ENCODE results near the gene MLH3.

MLH3 gene
- long read RNA-seq, donor 1, full-length matches to known transcripts, result 6 of 11 reads
- long read RNA-seq, donor 1, partial matches to known transcripts, result 5 of 11 reads
- long read RNA-seq, donor 1, other reads (novel, unspliced or antisense), result 0 of 11 reads
- long read RNA-seq, donor 2, partial matches to known transcripts, result 0 of 1 reads
- long read RNA-seq, donor 2, other reads (novel, unspliced or antisense), result 0 of 1 reads
- long read RNA-seq, donor 3, full-length matches to known transcripts, result 4 of 4 reads
- long read RNA-seq, donor 3, partial matches to known transcripts, result 0 of 4 reads
- long read RNA-seq, donor 3, other reads (novel, unspliced or antisense), result 0 of 4 reads
- long read RNA-seq, donor 4, partial matches to known transcripts, result 7 of 11 reads
- long read RNA-seq, donor 4, other reads (novel, unspliced or antisense), result 0 of 11 reads
- long read RNA-seq, donor 5, partial matches to known transcripts, result 0 of 3 reads
- long read RNA-seq, donor 5, other reads (novel, unspliced or antisense), result 0 of 3 reads
- long read RNA-seq, donor 6, full-length matches to known transcripts, result 3 of 3 reads
- long read RNA-seq, donor 6, partial matches to known transcripts, result 0 of 3 reads
- long read RNA-seq, donor 6, other reads (novel, unspliced or antisense), result 0 of 3 reads
- long read RNA-seq, donor 7, result 0 reads
- long read RNA-seq, donor 8, full-length matches to known transcripts, result 6 of 11 reads
- long read RNA-seq, donor 8, partial matches to known transcripts, result 5 of 11 reads
- long read RNA-seq, donor 8, other reads (novel, unspliced or antisense), result 0 of 11 reads

DNA sequence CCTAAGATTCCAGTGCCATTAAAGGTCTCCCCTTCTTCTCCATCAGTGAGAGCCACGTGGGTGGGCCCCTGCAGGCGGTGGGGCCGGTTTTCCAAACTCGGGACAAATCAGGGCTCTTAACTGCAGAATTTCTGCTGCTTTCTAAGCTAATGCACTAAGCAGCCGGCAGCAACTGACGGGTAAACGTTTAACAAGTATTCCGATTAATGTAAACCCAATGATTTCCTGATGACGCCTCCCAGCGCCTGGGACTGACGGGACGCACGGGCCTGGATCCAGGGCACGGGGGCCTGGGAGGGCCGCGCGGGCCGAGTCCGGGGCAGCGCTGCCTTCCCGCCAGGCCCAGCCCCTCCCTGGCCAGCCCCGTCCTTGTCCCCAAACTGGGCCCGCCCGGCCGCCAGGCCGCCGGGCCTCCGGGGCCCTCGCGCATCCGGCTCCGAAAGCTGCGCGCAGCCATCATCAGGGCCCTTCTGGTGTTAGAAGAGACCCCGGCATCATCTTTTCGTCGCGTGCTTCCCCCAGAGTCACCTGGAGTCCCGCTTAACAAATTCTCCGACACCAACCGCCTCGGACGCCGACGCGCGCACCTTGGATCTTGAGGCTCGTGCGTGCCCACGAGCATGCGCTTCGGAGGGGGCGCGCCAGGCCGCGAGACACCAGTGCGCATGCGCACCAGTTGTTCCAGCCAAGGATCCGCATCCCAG, at the start of gene MLH3:
TSS of gene MLH3 (minus strand) at position 616 of the 704 bp plus-strand sequence. CDS start 1,812 bp downstream, outside the sequence.
- peak; percentile 98 for DNase-seq

DNA sequence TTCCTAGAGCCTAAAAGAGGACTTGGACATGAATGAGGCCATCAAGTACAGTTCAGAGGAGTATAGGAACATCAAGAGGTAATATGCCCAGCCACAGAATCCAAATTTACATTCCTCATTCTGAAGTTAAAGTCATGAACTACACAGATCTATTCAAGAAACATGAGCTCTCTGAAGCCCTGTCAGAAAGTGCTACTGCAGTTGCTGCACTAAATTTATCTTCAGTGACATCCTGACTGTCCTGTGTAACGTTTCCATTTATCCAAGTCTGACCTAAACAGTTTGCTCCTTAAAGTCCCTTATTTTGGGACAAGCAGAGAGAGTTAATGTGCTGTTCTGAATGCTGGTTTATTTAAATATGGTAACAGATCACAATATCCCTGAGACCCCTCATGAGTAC, 47.4 kb upstream of the MLH3 start:
- no peak for DNase-seq

DNA sequence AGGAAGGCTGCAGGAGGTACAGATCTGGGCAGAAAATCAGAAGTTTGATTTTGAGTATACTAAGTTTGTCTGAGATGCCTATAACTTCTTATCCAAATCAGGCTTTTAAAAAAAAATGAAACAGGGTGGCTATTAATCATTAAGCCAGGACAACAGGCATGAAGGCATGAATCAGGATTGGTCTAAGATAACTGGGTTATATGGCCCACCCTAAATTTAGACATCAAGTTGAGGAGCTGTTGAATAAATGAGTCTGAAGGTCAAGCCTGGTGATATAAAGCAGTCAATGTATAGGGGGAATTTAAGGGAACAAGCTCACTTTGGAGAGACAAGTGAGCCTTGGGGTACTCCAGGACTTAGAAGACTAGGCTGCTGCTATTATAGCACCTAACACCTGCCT, 46.9 kb upstream of the MLH3 start:
- DNase-seq, result no peak

DNA sequence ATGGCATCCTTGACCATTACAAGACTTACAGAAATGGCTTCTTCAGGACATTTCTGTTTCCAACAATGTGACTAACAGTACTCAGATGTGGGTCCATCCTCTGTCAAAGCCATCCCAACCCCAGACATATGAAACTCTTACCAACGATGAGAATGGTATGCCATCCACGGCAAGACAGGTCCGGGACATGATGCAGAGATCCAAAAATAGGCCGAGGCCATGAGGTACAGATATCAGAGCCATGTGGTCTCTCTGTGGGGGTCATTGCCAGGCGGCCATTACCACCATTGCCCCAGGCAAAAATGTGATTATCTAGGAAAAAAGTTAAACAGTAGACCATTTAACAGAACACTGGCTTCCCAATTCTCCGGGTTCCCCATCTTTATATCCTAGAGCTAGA, 45.7 kb upstream of the MLH3 start:
- DNase-seq, result no peak

DNA sequence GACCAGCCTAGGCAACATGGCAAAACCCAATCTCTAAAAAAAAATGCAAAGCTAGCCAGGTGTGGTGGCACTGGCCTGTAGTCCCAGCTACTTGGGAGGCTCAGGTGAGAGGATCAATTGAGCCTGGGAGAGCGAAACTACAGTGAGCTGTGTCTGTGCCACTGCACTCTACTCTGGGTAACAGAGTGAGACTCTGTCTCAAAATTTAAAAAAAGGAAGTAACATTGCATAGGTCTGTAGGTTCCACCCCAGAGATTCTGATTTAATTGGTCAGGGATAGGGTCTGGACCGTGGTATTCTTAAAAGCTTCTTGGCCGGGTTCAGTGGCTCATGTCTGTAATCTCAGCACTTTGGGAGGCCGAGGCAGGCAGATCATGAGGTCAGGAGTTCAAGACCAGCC, 44.4 kb upstream of the MLH3 start:
- DNase-seq, result no peak

DNA sequence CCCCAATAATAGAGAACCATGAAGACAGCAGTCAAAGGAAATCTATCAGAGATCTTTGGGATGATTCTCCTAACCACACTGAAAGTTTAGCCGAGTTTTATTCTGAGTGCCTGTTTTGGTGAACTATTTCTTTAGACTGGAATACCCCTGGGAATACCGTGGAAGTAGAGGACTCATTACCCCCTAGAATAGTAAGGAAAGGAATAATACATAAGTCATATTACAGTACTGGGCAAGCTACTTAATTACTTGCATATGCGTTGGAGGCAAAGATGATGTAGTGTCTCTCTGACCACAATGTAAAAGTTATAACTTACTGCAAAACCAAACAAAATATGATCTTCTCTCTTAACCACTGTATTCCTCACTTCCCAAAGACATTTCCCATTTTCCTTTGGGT, 43.6 kb upstream of the MLH3 start:
- no peak for DNase-seq

DNA sequence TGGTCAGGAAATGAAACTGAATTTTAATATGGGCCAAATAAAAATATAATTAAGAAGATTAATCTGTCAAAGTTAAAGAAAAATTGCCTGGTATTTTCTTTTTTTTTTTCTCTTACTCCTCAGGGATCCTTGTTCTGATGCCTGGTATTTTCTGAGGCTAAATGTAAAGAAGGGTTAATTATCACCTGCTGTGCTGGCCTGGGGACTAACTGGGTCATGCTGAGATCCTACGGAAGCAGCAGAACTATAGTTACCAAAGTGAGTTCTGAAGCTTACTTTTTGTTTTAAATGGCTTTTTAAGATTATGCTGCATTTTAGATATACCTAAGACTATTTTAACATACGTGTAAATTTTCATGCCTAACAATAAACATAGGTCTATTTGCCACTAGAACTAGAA, 41.4 kb upstream of the MLH3 start:
- DNase-seq, result no peak

DNA sequence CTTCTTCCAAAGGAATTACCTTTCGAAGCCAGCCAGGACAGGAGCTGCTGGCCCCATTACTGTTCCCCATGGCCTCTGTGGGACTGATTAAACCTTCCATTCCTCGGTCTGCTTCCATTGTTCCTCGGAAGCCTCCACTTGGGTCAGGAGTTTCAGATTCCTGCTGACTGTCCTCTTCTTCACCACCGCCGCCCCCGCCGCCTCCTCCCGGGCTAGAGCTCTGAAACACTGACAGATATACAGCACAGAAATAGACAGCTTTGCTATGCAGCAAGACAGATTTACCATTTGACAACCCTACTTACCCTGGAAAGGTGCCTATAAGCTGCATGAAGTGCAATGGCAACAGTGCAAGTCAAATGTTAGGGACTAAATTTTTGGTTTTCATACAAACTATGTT, 40.0 kb upstream of the MLH3 start:
- DNase-seq, result no peak

DNA sequence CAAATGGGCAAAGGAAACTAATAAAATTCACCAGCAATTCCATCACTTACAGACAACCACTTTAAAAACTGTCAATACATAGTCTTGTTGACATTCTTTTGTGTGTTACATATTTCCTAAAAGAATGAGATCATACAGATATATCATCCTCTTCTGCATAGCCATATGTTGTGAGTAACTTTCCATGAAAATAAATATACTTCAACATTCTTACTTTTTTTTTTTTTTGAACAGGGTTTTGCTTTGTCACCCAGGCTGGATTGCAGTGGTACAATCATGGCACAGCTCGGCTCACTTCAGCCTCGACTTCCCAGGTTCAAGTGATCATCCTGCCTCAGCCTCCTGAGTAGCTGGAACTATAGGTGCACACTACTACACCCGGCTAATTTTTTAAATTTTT, 39.1 kb upstream of the MLH3 start:
- DNase-seq, result no peak

DNA sequence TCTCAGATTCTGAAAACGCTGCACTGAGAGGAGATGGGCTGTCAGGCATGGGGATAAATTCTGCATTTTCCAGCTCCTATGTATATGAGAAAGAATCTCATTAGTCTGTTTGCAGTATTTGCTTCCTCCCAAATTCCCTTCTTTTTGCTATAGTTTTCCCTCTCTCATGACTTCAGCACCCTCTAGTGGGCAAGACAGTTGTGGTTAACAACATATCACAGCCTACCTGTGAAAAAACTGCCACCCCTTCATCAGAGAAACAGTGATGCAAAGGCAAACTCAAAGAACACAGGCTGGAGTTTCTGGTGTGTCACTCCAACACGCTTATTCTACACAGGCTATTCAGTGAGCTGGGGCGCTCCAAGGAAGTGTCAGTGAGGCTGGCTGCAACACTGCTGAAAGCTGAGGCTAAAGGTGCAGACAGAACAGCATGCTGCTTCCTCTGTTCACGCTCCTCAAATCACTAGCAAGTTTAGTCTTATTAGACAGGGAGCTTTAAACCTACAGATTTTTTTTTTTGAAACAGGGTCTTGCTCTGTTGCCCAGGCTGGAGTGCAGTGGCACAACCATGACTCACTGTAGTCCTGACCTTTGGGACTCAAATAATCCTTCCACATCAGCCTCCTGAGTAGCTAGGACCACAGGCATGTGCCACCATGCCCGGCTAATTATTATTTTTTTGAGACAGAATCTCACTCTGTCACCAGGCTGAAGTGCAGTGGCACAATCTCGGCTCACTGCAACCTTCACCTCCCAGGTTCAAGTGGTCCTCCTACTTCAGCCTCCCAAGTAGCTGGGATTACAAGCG, 37.5 kb upstream of the MLH3 start:
- DNase-seq, result peak; percentile 45

DNA sequence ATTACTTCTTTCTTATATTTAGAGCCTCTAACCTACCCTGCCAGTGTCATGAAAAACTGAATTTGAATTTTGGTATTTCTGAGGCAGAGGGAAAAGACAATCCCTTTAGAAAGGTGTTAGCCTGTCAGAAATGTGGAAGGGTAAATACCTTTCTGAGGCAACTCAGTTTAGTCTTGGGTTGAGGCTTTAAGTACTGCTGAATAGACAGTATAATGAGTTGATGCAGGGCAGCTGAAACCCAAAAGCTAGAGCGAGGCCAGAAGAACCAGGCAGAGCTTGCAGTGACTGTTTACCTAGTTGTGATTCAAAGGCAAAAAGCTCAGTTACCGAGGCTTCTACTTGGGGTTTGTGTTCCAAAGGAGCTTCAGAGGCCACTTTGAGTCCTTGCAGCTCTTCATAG, 36.9 kb upstream of the MLH3 start:
- no peak for DNase-seq

DNA sequence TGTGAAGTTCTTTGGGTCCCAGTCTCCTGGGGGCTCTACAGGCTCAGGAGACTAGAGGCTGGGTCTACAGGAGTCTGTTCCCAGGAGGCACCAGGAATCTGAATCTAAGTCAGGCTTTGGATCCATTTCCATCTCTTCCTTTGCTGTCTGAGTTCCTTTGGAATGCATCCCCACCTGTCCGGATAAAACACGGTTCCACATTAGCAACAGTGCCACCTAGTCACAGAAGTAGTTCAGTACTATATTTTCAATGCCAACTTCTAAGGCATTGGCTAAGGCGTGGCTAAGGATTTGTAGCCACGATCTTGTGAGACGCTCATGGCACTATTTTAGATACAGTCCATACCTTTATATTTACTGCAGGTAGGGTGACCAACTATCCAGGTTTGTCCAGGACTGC, 33.2 kb upstream of the MLH3 start:
- no peak for DNase-seq

DNA sequence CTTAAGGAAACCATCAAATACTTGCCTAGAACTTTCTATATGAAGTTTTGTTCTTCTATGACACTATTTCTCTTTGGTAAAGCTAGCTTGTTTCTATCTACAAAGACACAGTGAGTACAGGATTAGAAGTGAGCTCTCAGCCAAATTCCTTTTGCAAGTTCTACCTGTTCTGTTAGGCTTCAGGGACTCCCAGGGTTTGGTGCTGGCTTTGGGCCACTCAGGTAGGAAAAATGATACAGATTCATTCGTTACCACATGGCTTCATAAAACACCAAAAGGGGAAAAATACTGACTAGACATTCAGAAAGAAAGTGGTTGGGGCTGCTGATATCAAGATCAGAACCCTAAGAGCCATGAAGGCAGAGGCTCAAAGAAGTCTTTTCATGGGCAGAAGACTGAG, 32.0 kb upstream of the MLH3 start:
- DNase-seq, result no peak

DNA sequence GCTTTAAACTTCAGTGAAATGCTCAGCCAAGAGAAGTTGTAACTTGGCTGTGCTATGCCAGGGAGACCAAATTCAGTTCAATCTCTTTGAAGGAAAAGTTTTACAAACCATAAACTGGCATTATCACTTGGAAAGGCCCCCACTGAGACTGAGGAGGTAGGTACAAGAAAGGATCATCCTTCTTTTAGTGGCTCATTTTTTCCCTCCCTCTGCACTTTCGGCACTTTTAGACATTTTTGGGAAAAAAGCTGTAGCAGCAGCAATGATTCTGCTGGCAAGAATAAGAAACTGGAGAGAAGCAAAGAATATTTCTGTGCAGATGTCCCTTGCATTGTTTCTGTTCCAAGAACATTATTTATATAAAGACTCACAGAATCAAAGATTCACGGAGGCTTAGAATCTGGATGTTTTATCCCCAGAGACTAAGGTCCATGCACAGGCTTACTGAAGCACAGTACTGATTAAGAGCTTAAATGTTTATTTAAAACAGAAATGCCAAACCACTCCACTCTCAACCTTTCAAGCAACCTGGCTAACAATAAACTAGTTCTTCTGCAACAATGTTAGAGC, 30.5 kb upstream of the MLH3 start:
- DNase-seq, result no peak

DNA sequence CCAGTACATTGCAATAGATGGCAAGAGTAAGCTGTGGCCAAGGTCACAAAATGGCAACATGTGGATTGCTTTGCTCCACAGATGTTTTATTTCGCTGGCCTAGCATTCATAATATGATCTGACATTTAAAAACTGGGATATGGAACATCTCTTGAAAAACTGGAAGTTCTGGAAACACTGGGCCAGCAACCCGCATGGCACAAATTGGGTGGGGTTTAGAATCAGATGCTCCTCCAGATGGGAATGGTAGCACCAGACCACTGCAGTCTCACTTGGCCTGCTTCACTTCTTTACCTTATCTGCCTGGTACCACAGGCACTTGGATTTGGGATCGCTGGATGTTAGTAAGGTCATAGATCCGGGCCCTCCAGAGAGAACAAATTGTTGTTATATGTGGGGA, 28.3 kb upstream of the MLH3 start:
- DNase-seq, result no peak

DNA sequence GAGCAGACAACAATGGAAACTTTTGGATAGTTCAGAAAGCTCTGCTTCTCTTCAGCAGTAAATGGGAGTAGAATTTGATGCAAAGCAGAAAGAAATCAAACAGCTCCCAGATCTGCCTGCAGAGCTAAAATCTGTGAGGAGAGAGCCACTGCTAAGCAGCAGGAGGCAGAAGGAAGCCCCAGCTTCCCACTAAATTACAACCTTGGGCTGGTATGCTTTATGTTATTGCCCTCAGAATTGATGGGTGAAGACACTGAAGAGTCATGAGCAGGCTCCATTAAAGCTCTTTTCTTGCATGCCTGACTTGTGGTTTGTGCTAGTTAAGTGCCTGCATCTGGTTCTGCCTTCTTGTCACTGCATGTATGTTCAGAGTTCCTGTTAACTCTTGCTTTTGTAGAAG, 26.5 kb upstream of the MLH3 start:
- DNase-seq, result no peak

DNA sequence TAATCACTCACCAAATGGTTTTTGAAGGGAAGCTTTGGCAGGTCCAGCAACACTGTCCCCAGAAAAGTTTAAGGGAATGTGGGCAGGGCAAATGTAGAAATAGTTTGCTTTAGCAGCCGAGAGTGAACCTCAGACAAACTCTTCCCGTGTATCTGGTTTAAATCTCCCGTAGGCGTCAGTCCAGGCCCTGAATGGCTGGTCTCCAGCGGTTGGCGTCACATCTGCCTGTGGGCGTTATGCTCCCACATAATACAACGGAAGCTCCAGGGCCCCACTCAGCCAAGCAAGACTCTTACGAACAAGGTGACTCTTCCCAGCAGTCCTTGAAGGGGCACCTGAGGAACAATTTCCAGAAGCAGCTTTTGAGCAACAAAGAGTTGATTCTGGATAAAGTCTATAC, 19.1 kb upstream of the MLH3 start:
- DNase-seq, result no peak

DNA sequence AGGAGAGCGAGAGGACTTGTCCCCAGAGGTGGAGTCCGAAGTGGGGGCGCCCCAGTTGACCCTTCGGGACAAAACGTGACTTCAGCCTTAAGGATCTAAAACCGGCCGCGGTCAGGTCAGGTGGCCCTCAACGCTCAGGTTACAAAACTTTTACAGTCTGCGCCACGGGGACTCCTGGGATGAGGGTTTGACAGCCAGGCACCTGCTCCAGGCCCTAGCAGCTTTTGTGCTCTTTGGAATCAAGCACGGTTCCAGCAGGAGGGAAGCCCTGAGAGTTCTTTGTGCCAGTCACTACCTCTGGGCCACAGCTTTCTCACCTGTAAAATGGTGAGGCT, 18.5 kb upstream of the MLH3 start:
- no peak for DNase-seq

DNA sequence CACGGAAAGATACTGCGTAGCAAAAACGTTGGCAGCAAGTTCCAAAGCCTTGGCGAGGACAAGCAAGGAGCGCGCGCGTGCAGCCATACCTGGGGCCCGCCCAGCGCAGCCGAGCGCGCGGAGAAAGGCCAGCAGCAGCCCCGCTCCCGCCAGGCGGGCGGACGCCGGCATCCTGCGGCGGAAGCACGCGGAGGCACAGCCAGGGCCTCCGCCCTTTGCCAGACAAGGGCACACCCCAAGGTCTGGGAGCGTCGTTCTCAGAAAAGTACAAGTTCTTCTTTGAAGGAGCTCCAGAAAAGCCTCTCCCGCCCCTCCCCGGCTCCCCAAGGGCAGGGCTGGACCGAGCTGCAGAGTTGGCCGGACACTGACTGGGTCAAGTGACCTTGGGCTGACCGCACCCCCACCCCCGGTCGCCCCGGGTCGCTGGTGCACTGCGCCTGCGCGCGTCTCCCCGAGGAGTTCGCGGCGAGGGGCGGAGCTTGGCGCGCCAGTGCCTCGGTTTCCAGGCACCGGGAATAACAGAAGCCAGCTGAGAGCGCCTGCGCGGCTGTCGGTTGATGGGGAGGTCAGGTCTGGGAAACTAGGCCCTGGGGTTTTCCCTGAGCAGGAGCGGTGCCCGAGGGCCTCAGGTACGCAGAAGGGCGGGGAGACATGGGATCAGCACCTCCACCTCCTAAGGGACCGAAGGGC, 18.0 kb upstream of the MLH3 start, which contains the start of gene ZC2HC1C:
TSS of gene ZC2HC1C (plus strand) at position 521 of the 690 bp plus-strand sequence. CDS start 933 bp downstream, outside the sequence.
- peak; percentile 88 for DNase-seq

DNA sequence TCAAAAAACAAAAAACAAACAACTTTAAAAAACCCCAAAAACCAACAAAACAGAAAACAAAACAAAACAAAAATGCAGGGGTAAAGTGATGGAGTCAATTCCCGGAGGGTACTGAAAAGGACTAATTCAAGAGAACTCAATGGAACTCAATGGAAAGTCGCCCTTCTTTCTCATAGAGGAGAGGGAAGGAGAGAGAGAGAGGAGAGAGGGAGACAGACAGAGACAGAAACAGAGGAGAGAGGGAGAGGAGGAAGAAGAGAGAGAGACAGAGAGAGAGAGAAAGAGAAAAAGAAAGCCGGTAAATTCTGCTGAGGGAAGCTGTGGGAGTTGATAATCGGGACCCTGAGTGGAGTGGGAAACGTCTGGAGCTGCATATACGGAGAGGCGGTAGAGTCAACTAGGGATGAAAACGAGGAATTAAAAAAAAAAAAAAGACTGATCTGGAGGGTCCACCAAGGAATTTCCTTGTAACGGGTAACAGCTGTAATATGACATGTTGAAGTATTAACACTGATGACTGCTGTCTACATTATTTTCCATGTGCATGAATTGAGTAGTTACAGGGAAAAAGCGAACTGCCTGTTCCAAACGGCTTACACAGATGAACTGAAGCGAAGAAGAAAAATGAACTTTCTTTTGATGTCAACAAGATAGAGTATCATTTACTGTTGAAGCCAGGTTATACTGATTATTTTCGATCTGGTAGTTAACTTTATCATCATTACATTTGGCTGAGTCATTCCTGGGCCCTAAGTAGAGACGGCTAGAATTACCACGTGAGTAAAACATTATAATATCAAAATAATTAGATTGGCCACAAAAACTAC, 17.2 kb upstream of the MLH3 start:
- DNase-seq, result peak; percentile 60
